NCI-H226 (cell line): ENCODE results near the gene ASB3.
"Not testable (repeated sequence)": the region's sequence is repeated elsewhere in the genome, so short reads cannot be mapped to it uniquely, and the experiment has no call there.

Source experiments
- DNase-seq: peaks from one replicate; pipeline ENCODE4 v3.0.0-alpha.2; 2015

ASB3 gene

GRCh38 chr2:53785366-53785765 lies 1.4 kb downstream of the ASB3 start:
- DNase-seq: no peak

DNA sequence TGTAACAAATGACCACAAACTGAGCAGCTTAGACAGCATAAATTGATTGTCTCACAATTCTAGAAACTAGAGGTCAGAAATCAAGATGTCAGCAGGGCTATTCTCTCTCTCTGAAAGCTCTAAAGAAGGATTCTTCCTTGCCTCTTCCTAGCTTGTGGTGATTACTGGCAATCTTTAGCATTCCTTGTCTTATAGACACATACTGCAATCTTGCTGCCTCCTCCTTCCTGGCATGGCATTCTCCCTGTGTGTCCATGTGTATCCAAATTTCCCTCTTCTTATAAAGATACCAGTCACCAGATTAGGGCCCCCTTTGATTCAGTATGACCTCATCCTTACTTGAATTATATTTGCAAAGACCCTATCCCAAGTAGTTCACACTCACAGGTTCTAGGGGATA lies 2.3 kb downstream of the ASB3 start:
- no peak for DNase-seq

DNA sequence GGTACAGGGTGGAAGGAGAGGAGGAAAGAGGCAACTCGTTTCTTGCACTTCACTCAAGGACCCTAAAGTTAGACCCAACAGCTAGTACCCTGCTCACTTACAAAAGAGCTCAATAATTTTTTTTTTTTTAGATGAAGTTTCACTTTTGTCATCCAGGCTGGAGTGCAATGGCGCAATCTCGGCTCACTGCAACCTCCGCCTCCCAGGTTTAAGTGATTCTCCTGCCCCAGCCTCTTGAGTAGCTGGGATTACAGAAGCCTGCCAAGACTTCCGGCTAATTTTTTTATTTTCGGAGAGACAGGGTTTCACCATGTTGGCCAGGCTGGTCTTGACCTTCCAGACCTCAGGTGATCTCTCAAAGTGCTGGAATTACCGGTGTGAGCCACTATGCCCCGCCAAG lies 4.1 kb downstream of the ASB3 start:
- DNase-seq: no peak

- no peak for DNase-seq
Observed at GRCh38 chr2:53780056-53780455, 6.7 kb downstream of the ASB3 start.

- no peak for DNase-seq
Observed at GRCh38 chr2:53778536-53779162, 8.1 kb downstream of the ASB3 start.

GRCh38 chr2:53777134-53777533 lies 9.6 kb downstream of the ASB3 start:
- DNase-seq: no peak

GRCh38 chr2:53770264-53770663 lies 16.5 kb downstream of the ASB3 start:
- no peak for DNase-seq

DNA sequence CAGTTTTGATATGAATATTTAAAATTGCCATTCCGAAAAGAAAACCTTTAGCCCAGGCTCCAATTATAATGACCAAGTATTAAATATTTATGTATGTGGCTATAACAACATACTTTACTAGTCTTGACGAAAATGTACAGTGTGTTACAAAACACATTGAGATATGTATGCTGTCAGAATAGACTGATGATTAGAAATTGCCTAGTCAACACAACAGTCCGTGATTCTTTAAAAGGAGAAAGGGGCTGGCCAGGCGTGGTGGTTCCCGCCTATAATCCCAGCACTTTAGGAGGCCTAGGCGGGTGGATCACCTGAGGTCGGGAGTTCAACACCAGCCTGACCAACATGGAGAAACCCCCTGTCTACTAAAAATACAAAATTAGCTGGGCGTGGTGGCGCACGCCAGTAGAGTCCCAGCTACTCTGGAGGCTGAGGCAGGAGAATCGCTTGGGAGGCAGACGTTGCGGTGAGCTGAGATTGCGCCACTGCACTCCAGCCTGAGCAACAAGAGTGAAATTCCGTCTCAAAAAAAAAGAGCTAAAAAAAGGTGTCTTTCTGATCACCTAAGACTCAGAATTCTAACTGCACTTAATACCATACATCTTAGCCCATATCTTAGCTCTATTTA lies 17.3 kb downstream of the ASB3 start:
- DNase-seq: no peak

GRCh38 chr2:53768242-53768542 lies 18.6 kb downstream of the ASB3 start:
- peak; percentile 7 for DNase-seq

GRCh38 chr2:53767405-53768241 lies 19.1 kb downstream of the ASB3 start, which contains the start of gene CHAC2:
CHAC2 (plus strand) TSS chr2:53767804; CDS start chr2:53767887, 83 bp downstream.
- DNase-seq: peak; percentile 71

DNA sequence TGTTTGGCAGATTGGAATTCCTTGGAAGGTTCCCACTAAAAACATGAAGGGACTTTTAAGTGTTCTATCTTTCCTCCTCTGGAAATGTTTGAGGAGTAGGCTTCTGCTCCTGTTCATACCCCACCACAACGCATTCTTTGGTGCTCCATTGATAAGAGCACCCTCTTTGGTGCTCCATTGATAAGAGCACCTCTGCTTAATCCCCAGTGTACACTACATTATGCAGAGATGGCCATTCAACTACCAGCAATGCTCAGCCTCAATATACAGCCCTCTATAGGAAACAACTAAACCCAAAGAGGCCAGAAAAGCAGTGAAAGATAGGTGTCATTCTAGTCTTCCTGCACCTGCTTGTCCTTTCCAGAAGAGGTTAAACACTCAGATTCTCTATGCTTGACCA lies 21.0 kb downstream of the ASB3 start:
- no peak for DNase-seq

- DNase-seq: not testable (repeated sequence)
Observed at GRCh38 chr2:53757206-53757605, 29.5 kb downstream of the ASB3 start.

GRCh38 chr2:53756644-53757043 lies 30.1 kb downstream of the ASB3 start:
- DNase-seq: no peak

GRCh38 chr2:53755121-53755520 lies 31.6 kb downstream of the ASB3 start:
- DNase-seq: no peak

DNA sequence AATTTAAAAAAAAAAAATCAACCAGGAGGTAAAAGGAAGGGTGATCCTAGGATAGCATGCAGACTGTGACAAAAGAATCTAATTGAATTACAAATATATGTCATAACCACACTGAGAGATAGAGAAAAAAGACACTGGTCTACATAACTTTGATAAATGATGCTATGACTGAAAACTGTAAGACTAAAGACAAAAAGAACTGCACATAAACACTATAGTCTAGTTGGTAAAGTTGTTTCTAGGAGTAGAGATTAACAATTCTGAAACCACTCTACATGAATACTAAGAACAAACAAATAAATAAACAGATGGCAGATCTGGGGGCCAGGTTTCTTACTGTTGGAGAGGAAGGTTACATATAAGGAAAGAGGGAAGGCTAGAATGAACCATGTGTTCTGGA lies 33.7 kb downstream of the ASB3 start:
- DNase-seq: no peak

- DNase-seq: no peak
Observed at GRCh38 chr2:53752385-53752784, 34.4 kb downstream of the ASB3 start.

DNA sequence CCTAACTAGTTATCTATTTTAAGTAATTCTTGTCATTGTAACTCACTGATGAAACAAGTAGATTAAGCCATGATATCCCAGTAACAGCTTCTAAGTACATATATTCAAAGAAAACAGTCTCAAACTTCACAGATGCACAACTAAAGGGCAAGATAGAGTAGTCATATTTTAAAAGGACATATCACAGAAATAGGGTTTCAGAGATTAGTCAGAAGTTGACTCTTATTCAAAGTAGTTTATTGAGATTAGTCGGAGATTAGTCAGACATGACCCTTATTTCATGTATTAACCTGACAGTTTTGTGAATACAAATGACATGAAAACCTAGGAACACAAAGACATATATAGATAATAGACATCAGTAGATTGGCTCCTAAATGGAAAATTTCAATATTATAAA lies 35.0 kb downstream of the ASB3 start:
- no peak for DNase-seq

GRCh38 chr2:53750041-53750768 lies 36.5 kb downstream of the ASB3 start:
- no peak for DNase-seq

- DNase-seq: no peak
Observed at GRCh38 chr2:53744395-53745065, 42.2 kb downstream of the ASB3 start.

GRCh38 chr2:53740170-53740569 lies 46.6 kb downstream of the ASB3 start:
- DNase-seq: no peak

- no peak for DNase-seq
Observed at GRCh38 chr2:53739032-53739431, 47.7 kb downstream of the ASB3 start.

- DNase-seq: no peak
Observed at GRCh38 chr2:53737091-53737490, 49.7 kb downstream of the ASB3 start.
